HCT116 (cell line): ENCODE results near the gene NRCAM. TPM values are rescaled to one million over a fixed set of nuclear protein-coding genes. Genes with fewer than 3 reads are reported as not detected.

Experiments used
- ATAC-seq: fragments of 200-7000 bp; cut with Tn5 transposase; 2 replicates; pipeline ENCODE4 v1.9.1; 2020; ENCODE audit warnings: mild to moderate bottlenecking, moderate library complexity
- BruUV-seq: library from RNA; stranded (reverse); fragments of 400-500 nt; replicated peaks from 2 replicates; lab custom pipeline; 2021; lab: Mats Ljungman, UMichigan
- CTCF ChIA-PET: fragments of 300-600 bp; sonication (Branson Sonifier 250); formaldehyde crosslinking; loops from one replicate; lab custom pipeline; 2021; ENCODE audit warnings: antibody characterized with exemption; lab: Charles Lee
- POLR2A ChIA-PET: fragments of 300-600, 350-600 bp; sonication (Branson Sonifier 250); formaldehyde crosslinking; loops from one replicate; lab custom pipeline; 2021; ENCODE audit warnings: antibody characterized with exemption; lab: Charles Lee
- RAD21 ChIA-PET, 2 experiments: fragments of 300-600 bp; sonication (Branson Sonifier 250); formaldehyde crosslinking; loops; one replicate each; lab custom pipeline; 2023; ENCODE audit warnings: low total read pairs in 2 of 2; ENCODE audit not compliant: uncharacterized antibody in 2 of 2, unreplicated experiment in 2 of 2, low non-redundant PET in 1 of 2; lab: Charles Lee
- DNase-seq: peaks from one replicate; pipeline ENCODE4 v3.0.0-alpha.2; 2010; ENCODE audit warnings: low read depth, low spot score
- H2AFZ ChIP-seq: fragments of 200-600 bp; shearing (Covaris generic), sonication (generic); 2 replicates; pipeline ENCODE4 v1.6.1; 2017; ENCODE audit warnings: low read depth, mixed run types, mixed read lengths, antibody characterized with exemption, low read length; ENCODE audit not compliant: poor library complexity, severe bottlenecking
- H3K27ac ChIP-seq: 2 replicates; pipeline ENCODE4 v1.5.1; 2012; ENCODE audit warnings: low read depth, low read length
- H3K27me3 ChIP-seq: fragments of 200-600 bp; sonication (generic); 2 replicates; pipeline ENCODE4 v1.6.1; 2016; ENCODE audit warnings: mixed run types, low read length, mixed read lengths; ENCODE audit not compliant: insufficient read depth
- H3K36me3 ChIP-seq, 2 experiments: fragments of 200-500 bp in 1 of 2; fragments of 200-600 bp in 1 of 2; sonication (Bioruptor generic) in 1 of 2; sonication (generic) in 1 of 2; 2 replicates each; pipeline versions ENCODE4 v1.5.1 to v1.6.1; 2014 to 2016; ENCODE audit warnings: low read length in 2 of 2, inconsistent platforms in 1 of 2, mixed read lengths in 1 of 2, mixed run types in 1 of 2; ENCODE audit not compliant: insufficient read depth in 2 of 2, control insufficient read depth in 1 of 2
- H3K4me1 ChIP-seq, 2 experiments: fragments of 200-600 bp in 1 of 2; sonication (generic) in 1 of 2; 2 replicates each; pipeline versions ENCODE4 v1.5.1 to v1.6.1; 2012 to 2017; ENCODE audit warnings: low read length in 2 of 2, inconsistent platforms in 1 of 2, mild to moderate bottlenecking in 1 of 2, mixed read lengths in 1 of 2, mixed run types in 1 of 2, moderate library complexity in 1 of 2; ENCODE audit not compliant: insufficient read depth in 2 of 2, control insufficient read depth in 1 of 2
- H3K4me2 ChIP-seq: fragments of 200-600 bp; sonication (generic); 2 replicates; pipeline ENCODE4 v1.6.1; 2017; ENCODE audit warnings: mixed run types, low read length, mixed read lengths
- H3K4me3 ChIP-seq, 2 experiments: fragments of 200-600 bp in 1 of 2; sonication (generic) in 1 of 2; replicated peaks in 1 of 2; 2 replicates each; pipeline ENCODE4 v1.5.1; 2011 to 2016; ENCODE audit warnings: low read length in 2 of 2, control low read depth in 1 of 2, low read depth in 1 of 2, mild to moderate bottlenecking in 1 of 2, mixed read lengths in 1 of 2, mixed run types in 1 of 2
- H3K79me2 ChIP-seq: fragments of 200-600 bp; sonication (generic); 2 replicates; pipeline ENCODE4 v1.6.1; 2017; ENCODE audit warnings: mild to moderate bottlenecking, mixed run types, low read length, moderate library complexity, mixed read lengths; ENCODE audit not compliant: insufficient read depth
- H3K9ac ChIP-seq: fragments of 200-600 bp; sonication (generic); 2 replicates; pipeline ENCODE4 v1.6.1; 2016; ENCODE audit warnings: low read length, mixed read lengths
- H3K9me2 ChIP-seq: fragments of 200-600 bp; sonication (generic), shearing (Covaris generic); 2 replicates; pipeline ENCODE4 v1.6.1; 2017; ENCODE audit warnings: mixed run types, mild to moderate bottlenecking, moderate library complexity; ENCODE audit not compliant: insufficient read depth
- H3K9me3 ChIP-seq, 2 experiments: fragments of 200-500 bp in 1 of 2; fragments of 200-600 bp in 1 of 2; sonication (Bioruptor generic) in 1 of 2; sonication (generic) in 1 of 2; 2 replicates each; pipeline ENCODE4 v1.6.1; 2014 to 2017; ENCODE audit warnings: low read length in 2 of 2, mixed read lengths in 2 of 2, inconsistent platforms in 1 of 2, low read depth in 1 of 2, mild to moderate bottlenecking in 1 of 2, mixed run types in 1 of 2, moderate library complexity in 1 of 2; ENCODE audit not compliant: control insufficient read depth in 1 of 2, insufficient read depth in 1 of 2
- H4K20me1 ChIP-seq: fragments of 200-600 bp; sonication (generic), shearing (Covaris generic); 2 replicates; pipeline ENCODE4 v1.6.1; 2017; ENCODE audit warnings: mixed run types, mild to moderate bottlenecking, moderate library complexity; ENCODE audit not compliant: insufficient read depth
- ATF3 ChIP-seq: IDR thresholded peaks from 2 replicates; pipeline ENCODE4 v1.6.1; 2012
- CEBPB ChIP-seq: IDR thresholded peaks from 2 replicates; pipeline ENCODE4 v1.6.1; 2012; ENCODE audit warnings: low read depth
- CTCF ChIP-seq, 3 experiments: fragments of 200-600 bp in 1 of 3; sonication (generic) in 1 of 3; IDR thresholded peaks in 2 of 3; conservative IDR thresholded peaks in 1 of 3; 2 replicates each; pipeline ENCODE4 v1.5.1; 2012 to 2017; ENCODE audit warnings: low read depth in 2 of 3, low read length in 2 of 3, antibody characterized with exemption in 1 of 3, borderline replicate concordance in 1 of 3, control low read depth in 1 of 3, mild to moderate bottlenecking in 1 of 3, mixed read lengths in 1 of 3, mixed run types in 1 of 3, moderate library complexity in 1 of 3; ENCODE audit not compliant: insufficient read depth in 1 of 3
- ELF1 ChIP-seq: IDR thresholded peaks from 2 replicates; pipeline ENCODE4 v1.6.1; 2012; ENCODE audit warnings: low read depth, borderline replicate concordance
- JUND ChIP-seq: IDR thresholded peaks from 2 replicates; pipeline ENCODE4 v1.6.1; 2012
- MAX ChIP-seq: IDR thresholded peaks from 2 replicates; pipeline ENCODE4 v1.6.1; 2012
- POLR2A ChIP-seq: IDR thresholded peaks from 2 replicates; pipeline ENCODE4 v1.7.0; 2011; ENCODE audit warnings: borderline replicate concordance; ENCODE audit not compliant: insufficient read depth, insufficient read length; ENCODE audit errors: extremely low read depth
- POLR2AphosphoS5 ChIP-seq: IDR thresholded peaks from 2 replicates; pipeline ENCODE4 v1.6.1; 2011; ENCODE audit warnings: mild to moderate bottlenecking, low read depth, low read length, moderate library complexity
- REST ChIP-seq: IDR thresholded peaks from 2 replicates; pipeline ENCODE4 v1.6.1; 2012; ENCODE audit warnings: low read depth
- SIN3A ChIP-seq: IDR thresholded peaks from 2 replicates; pipeline ENCODE4 v1.6.1; 2012; ENCODE audit warnings: low read depth
- SP1 ChIP-seq: IDR thresholded peaks from 2 replicates; pipeline ENCODE4 v1.6.1; 2012; ENCODE audit warnings: low read depth
- TCF7L2 ChIP-seq: IDR thresholded peaks from 2 replicates; pipeline ENCODE4 v1.7.0; 2011; ENCODE audit warnings: borderline replicate concordance, inconsistent platforms; ENCODE audit not compliant: insufficient read depth, insufficient read length; ENCODE audit errors: extremely low read depth
- YY1 ChIP-seq: IDR thresholded peaks from 2 replicates; pipeline ENCODE4 v1.6.1; 2011; ENCODE audit warnings: low read length, low read depth, moderate library complexity, mild to moderate bottlenecking; ENCODE audit not compliant: insufficient replicate concordance; ENCODE audit errors: extremely low read depth
- ZFX ChIP-seq: fragments of 450-650 bp; IDR thresholded peaks from 2 replicates; pipeline ENCODE4 v1.6.1; 2017
- intact Hi-C: fragments of 100-400 bp; cut with micrococcal nuclease; formaldehyde crosslinking; loops from 2 replicates; pipeline ENCODE4 v1.10.0; 2022
- total RNA-seq: library from RNA; stranded (reverse); gene quantifications from one replicate; pipeline ENCODE4 v1.2.1, GENCODE V29; 2021; ENCODE audit not compliant: unreplicated experiment

The NRCAM gene
- total RNA-seq, 1 experiment from 2014 or later, result 0.15 TPM

GRCh38 chr7:108372618-108373017, 83.6 kb downstream of the NRCAM start:
- no peaks in the 10 kb centered on the region for H3K36me3 ChIP-seq
- H3K27me3 ChIP-seq, result no peaks in the 10 kb centered on the region
- no peak overlapping the region for H3K4me2 ChIP-seq
- ChIA-PET CTCF (no interaction called here), POLR2A (no interaction called here), RAD21 (no interaction called here)
- no peak overlapping the region for H3K9ac ChIP-seq
- intact Hi-C loops, result no loop called here
- ATAC-seq (no peak), DNase-seq (no peak)
- no peak overlapping the region for H3K4me3 ChIP-seq
- no peak overlapping the region for H3K27ac ChIP-seq
- no peaks in the 10 kb centered on the region for H4K20me1 ChIP-seq
- no TSS peak for BruUV-seq
- H3K79me2 ChIP-seq, result no peaks in the 10 kb centered on the region
- H3K9me3 ChIP-seq, result no peaks in the 10 kb centered on the region
- H2AFZ ChIP-seq, result no peak overlapping the region
- H3K4me1 ChIP-seq, result no peaks in the 10 kb centered on the region
- no peaks in the 10 kb centered on the region for H3K9me2 ChIP-seq
- TF ChIP-seq POLR2A (no peak), SIN3A (no peak), ATF3 (no peak), SP1 (no peak), CEBPB (no peak), ZFX (no peak), JUND (no peak), CTCF (IDR thresholded peaks at IDR 0.05 in 2 of 3, conservative IDR thresholded peaks at IDR 0.05 in 1 of 3; ENCODE audit: borderline replicate concordance in 1 of 3, insufficient read depth in 1 of 3, low read depth in 2 of 3, low read length in 2 of 3) (no peak), REST (no peak), YY1 (no peak), ELF1 (no peak), POLR2AphosphoS5 (no peak), MAX (no peak), TCF7L2 (no peak)
